ENCODE data around the gene MYO15B. TPM values are rescaled to one million over a fixed set of nuclear protein-coding genes. Genes with fewer than 3 reads are reported as not detected.

The MYO15B gene
- total and polyA plus RNA-seq, 2 of the 4 experiments (the other 2 are of a cell fraction): 0.18 to 0.65 TPM

DNA sequence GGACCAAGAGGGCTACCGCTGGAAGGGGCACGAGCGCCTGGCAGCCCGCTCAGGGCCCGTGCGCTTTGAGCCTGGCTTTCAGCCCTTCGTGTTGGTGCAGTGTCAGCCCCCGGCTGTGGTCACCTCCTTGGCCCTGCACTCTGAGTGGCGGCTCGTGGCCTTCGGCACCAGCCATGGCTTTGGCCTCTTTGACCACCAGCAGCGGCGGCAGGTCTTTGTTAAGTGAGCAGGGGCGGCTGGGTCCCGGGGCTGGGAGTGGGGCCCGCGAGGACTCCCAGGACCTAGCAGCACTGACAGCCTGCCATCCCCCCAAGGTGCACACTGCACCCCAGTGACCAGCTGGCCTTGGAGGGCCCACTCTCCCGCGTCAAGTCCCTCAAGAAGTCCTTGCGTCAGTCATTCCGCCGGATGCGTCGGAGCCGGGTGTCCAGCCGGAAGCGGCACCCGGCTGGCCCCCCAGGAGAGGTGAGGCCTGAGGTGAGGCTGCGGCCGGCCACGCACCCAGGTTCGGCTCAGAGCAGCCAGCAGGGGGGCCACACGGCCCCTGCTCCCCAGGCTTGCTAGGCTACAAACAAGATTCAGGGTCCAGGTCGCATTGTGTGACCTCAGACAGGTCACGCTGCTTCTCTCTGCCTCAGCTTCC, 17.4 kb upstream of the MYO15B start:
- no peak for ATAC-seq (ENCODE audit: low read depth)
- H2AFZ ChIP-seq (replicated peaks; ENCODE audit: low read length, poor library complexity): no peak overlapping the region
- H3K9me1 ChIP-seq (ENCODE audit: insufficient read depth, low read length): no peaks in the 10 kb centered on the region
- H3K4ac ChIP-seq (ENCODE audit: low read depth, low read length): no peak overlapping the region
- H3K36me3 ChIP-seq (ENCODE audit: control insufficient read depth, insufficient read depth, low read length): no peaks in the 10 kb centered on the region
- in situ Hi-C loops (cut with MboI; ENCODE audit: low sequenced_read_pairs): no loop called here
- dilution Hi-C loops (cut with HindIII; ENCODE audit: low sequenced_read_pairs, unreplicated experiment): no loop called here
- no peak overlapping the region for H3K27ac ChIP-seq (ENCODE audit: insufficient read depth, low read length)
- BruUV-seq (replicated peaks): no TSS peak
- H3K4me3 ChIP-seq (ENCODE audit: insufficient read depth, low read depth, low read length): no peak overlapping the region
- no peaks in the 10 kb centered on the region for H4K20me1 ChIP-seq (ENCODE audit: insufficient read depth, low read length)
- ChIA-PET POLR2A (ENCODE audit: unreplicated experiment) (no interaction called here), CTCF (interaction anchor here (0.6 kb wide), 1 partner anchor 17 kb away, joined by 3 read pairs; no protein-coding TSS in a partner anchor)
- no peaks in the 10 kb centered on the region for H3K4me1 ChIP-seq (ENCODE audit: control insufficient read depth, insufficient read depth, low read length)
- intact Hi-C loops (cut with micrococcal nuclease): no loop called here
- no peak overlapping the region for H4K91ac ChIP-seq (ENCODE audit: insufficient read depth, low read depth, low read length)
- no peak overlapping the region for H2BK120ac ChIP-seq (ENCODE audit: low read depth, low read length)
- no peak for DNase-seq
- WGBS, 2 experiments (ENCODE audit: extremely low coverage in 2 of 2, insufficient read length in 1 of 2): 79% methylated on average over 18 of the region's 35 CpGs; no CpG with 5 or more reads in 1 of the 2 experiments
- H2AK9ac ChIP-seq (replicated peaks; ENCODE audit: low read depth, low read length, poor library complexity): no peak overlapping the region
- H3K18ac ChIP-seq (ENCODE audit: low read depth, low read length): no peak overlapping the region
- TF ChIP-seq NFE2L2 (IDR thresholded peaks at IDR 0.05; ENCODE audit: low read depth, low read length) (no peak), MAFK (IDR thresholded peaks at IDR 0.05; ENCODE audit: low read depth, low read length) (no peak), RAD21 (IDR thresholded peaks at IDR 0.05; ENCODE audit: low read length) (no peak), MAZ (IDR thresholded peaks at IDR 0.05; ENCODE audit: borderline replicate concordance, low read depth, low read length) (no peak), FOS (IDR thresholded peaks at IDR 0.05; ENCODE audit: low read depth, low read length) (no peak), MXI1 (IDR thresholded peaks at IDR 0.05; ENCODE audit: borderline replicate concordance, low read depth, low read length) (no peak), BHLHE40 (IDR thresholded peaks at IDR 0.05; ENCODE audit: low read depth, low read length) (no peak), CEBPB (IDR thresholded peaks at IDR 0.05; ENCODE audit: low read depth, low read length) (no peak), SMC3 (IDR thresholded peaks at IDR 0.05; ENCODE audit: low read depth, low read length) (no peak), POLR2A (IDR thresholded peaks at IDR 0.05; ENCODE audit: low read depth, low read length) (no peak), RCOR1 (IDR thresholded peaks at IDR 0.05; ENCODE audit: insufficient replicate concordance, low read length) (no peak), CHD1 (IDR thresholded peaks at IDR 0.05; ENCODE audit: low read depth, low read length) (no peak), RFX5 (IDR thresholded peaks at IDR 0.05; ENCODE audit: low read depth, low read length) (no peak)
- TF ChIP-seq, protein P1, sequence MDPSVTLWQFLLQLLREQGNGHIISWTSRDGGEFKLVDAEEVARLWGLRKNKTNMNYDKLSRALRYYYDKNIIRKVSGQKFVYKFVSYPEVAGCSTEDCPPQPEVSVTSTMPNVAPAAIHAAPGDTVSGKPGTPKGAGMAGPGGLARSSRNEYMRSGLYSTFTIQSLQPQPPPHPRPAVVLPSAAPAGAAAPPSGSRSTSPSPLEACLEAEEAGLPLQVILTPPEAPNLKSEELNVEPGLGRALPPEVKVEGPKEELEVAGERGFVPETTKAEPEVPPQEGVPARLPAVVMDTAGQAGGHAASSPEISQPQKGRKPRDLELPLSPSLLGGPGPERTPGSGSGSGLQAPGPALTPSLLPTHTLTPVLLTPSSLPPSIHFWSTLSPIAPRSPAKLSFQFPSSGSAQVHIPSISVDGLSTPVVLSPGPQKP (IDR thresholded peaks at IDR 0.05; ENCODE audit: borderline replicate concordance, low read depth, low read length): no peak
- TF ChIP-seq, protein P2, sequence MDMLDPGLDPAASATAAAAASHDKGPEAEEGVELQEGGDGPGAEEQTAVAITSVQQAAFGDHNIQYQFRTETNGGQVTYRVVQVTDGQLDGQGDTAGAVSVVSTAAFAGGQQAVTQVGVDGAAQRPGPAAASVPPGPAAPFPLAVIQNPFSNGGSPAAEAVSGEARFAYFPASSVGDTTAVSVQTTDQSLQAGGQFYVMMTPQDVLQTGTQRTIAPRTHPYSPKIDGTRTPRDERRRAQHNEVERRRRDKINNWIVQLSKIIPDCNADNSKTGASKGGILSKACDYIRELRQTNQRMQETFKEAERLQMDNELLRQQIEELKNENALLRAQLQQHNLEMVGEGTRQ (IDR thresholded peaks at IDR 0.05; ENCODE audit: low read depth, low read length): no peak
- TF ChIP-seq, protein P3, sequence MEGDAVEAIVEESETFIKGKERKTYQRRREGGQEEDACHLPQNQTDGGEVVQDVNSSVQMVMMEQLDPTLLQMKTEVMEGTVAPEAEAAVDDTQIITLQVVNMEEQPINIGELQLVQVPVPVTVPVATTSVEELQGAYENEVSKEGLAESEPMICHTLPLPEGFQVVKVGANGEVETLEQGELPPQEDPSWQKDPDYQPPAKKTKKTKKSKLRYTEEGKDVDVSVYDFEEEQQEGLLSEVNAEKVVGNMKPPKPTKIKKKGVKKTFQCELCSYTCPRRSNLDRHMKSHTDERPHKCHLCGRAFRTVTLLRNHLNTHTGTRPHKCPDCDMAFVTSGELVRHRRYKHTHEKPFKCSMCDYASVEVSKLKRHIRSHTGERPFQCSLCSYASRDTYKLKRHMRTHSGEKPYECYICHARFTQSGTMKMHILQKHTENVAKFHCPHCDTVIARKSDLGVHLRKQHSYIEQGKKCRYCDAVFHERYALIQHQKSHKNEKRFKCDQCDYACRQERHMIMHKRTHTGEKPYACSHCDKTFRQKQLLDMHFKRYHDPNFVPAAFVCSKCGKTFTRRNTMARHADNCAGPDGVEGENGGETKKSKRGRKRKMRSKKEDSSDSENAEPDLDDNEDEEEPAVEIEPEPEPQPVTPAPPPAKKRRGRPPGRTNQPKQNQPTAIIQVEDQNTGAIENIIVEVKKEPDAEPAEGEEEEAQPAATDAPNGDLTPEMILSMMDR (conservative IDR thresholded peaks at IDR 0.05; ENCODE audit: low read depth, low read length): no peak
- H3K56ac ChIP-seq (ENCODE audit: extremely low read depth, insufficient read depth, low read length): no peak overlapping the region
- no peak overlapping the region for H4K8ac ChIP-seq (ENCODE audit: low read depth in 2 of 2, low read length in 2 of 2)
- H2BK5ac ChIP-seq (ENCODE audit: low read depth, low read length, poor library complexity, severe bottlenecking): no peak overlapping the region
- no peak overlapping the region for H2BK20ac ChIP-seq (ENCODE audit: low read depth, low read length)
- no peak overlapping the region for H4K5ac ChIP-seq (ENCODE audit: low read depth, low read length)
- no peaks in the 10 kb centered on the region for H3K9me3 ChIP-seq (ENCODE audit: control insufficient read depth, insufficient read depth, low read length)
- H2BK15ac ChIP-seq (ENCODE audit: low read depth, low read length): no peak overlapping the region
- H3K27me3 ChIP-seq (ENCODE audit: control insufficient read depth, insufficient read depth, low read length): peaks cover 29% of the 10 kb centered on the region; the same call in 1 of the 2 replicates
- H3K4me2 ChIP-seq (ENCODE audit: low read depth, low read length): no peak overlapping the region
- H3K9ac ChIP-seq (ENCODE audit: low read depth, low read length): no peak overlapping the region
- H2AK5ac ChIP-seq (ENCODE audit: low read depth, low read length): no peak overlapping the region
- no peak overlapping the region for H3K14ac ChIP-seq (replicated peaks; ENCODE audit: low read depth, low read length)
- H3K79me1 ChIP-seq (ENCODE audit: low read depth in 1 of 2, low read length in 2 of 2): no peaks in the 10 kb centered on the region
- no peak overlapping the region for H3K23ac ChIP-seq (ENCODE audit: low read depth, low read length)

All from IMR-90 (cell line).